ENCODE data around the gene SLC30A3. TPM values are rescaled to one million over a fixed set of nuclear protein-coding genes. Genes with fewer than 3 reads are reported as not detected.
"Not testable (repeated sequence)": the region's sequence is repeated elsewhere in the genome, so short reads cannot be mapped to it uniquely, and the experiment has no call there.

The SLC30A3 gene
- total and polyA plus RNA-seq, 2 of the 4 experiments (the other 2 are of a cell fraction), result 0.15 TPM; not detected in 1

- Histone ChIP-seq H3K14ac (replicated peaks; ENCODE audit: low read depth, low read length) (no peak overlapping the region), H3K4me2 (ENCODE audit: low read depth, low read length) (no peak overlapping the region), H3K4me3 (ENCODE audit: insufficient read depth, low read depth, low read length) (no peak overlapping the region), H4K5ac (ENCODE audit: low read depth, low read length) (no peak overlapping the region), H3K9me1 (ENCODE audit: insufficient read depth, low read length) (no peaks in the 10 kb centered on the region), H3K56ac (ENCODE audit: extremely low read depth, insufficient read depth, low read length) (no peak overlapping the region), H3K27ac (ENCODE audit: insufficient read depth, low read length) (no peak overlapping the region), H3K18ac (ENCODE audit: low read depth, low read length) (no peak overlapping the region), H4K20me1 (ENCODE audit: insufficient read depth, low read length) (no peaks in the 10 kb centered on the region), H2BK15ac (ENCODE audit: low read depth, low read length) (no peak overlapping the region), H4K8ac (ENCODE audit: low read depth in 2 of 2, low read length in 2 of 2) (no peak overlapping the region), H3K27me3 (ENCODE audit: control insufficient read depth, insufficient read depth, low read length) (peaks cover 56% of the 10 kb centered on the region), H2AFZ (replicated peaks; ENCODE audit: low read length, poor library complexity) (no peak overlapping the region), H2BK5ac (ENCODE audit: low read depth, low read length, poor library complexity, severe bottlenecking) (no peak overlapping the region), H3K79me1 (ENCODE audit: low read depth in 1 of 2, low read length in 2 of 2) (no peaks in the 10 kb centered on the region), H3K9ac (ENCODE audit: low read depth, low read length) (no peak overlapping the region), H3K23ac (ENCODE audit: low read depth, low read length) (no peak overlapping the region), H3K4me1 (ENCODE audit: control insufficient read depth, insufficient read depth, low read length) (no peaks in the 10 kb centered on the region), H2AK5ac (ENCODE audit: low read depth, low read length) (no peak overlapping the region), H3K36me3 (ENCODE audit: control insufficient read depth, insufficient read depth, low read length) (no peaks in the 10 kb centered on the region), H2AK9ac (replicated peaks; ENCODE audit: low read depth, low read length, poor library complexity) (no peak overlapping the region), H4K91ac (ENCODE audit: insufficient read depth, low read depth, low read length) (no peak overlapping the region), H2BK20ac (ENCODE audit: low read depth, low read length) (no peak overlapping the region), H3K9me3 (ENCODE audit: control insufficient read depth, insufficient read depth, low read length) (no peaks in the 10 kb centered on the region), H2BK120ac (ENCODE audit: low read depth, low read length) (no peak overlapping the region), H3K4ac (ENCODE audit: low read depth, low read length) (no peak overlapping the region)
- BruUV-seq (replicated peaks), result no TSS peak
- DNase-seq, result no peak
- WGBS, 2 experiments (ENCODE audit: extremely low coverage in 2 of 2, insufficient read length in 1 of 2), result no CpG with 5 or more reads among the region's 3 CpGs
- CTCF ChIA-PET, result interaction anchor here (0.6 to 2.0 kb wide), 2 partner anchors 10 to 1035 kb away, joined by 5 to 8 read pairs; no protein-coding TSS in a partner anchor
- dilution Hi-C loops (cut with HindIII; ENCODE audit: low sequenced_read_pairs, unreplicated experiment) (no loop called here), intact Hi-C loops (cut with micrococcal nuclease) (no loop called here), in situ Hi-C loops (cut with MboI; ENCODE audit: low sequenced_read_pairs) (no loop called here)
- no peak for ATAC-seq (ENCODE audit: low read depth)
- POLR2A ChIA-PET (ENCODE audit: unreplicated experiment), result no interaction called here
- TF ChIP-seq SMC3 (IDR thresholded peaks at IDR 0.05; ENCODE audit: low read depth, low read length) (no peak), MAFK (IDR thresholded peaks at IDR 0.05; ENCODE audit: low read depth, low read length) (no peak), FOS (IDR thresholded peaks at IDR 0.05; ENCODE audit: low read depth, low read length) (no peak), RCOR1 (IDR thresholded peaks at IDR 0.05; ENCODE audit: insufficient replicate concordance, low read length) (no peak), RAD21 (IDR thresholded peaks at IDR 0.05; ENCODE audit: low read length) (no peak), MAZ (IDR thresholded peaks at IDR 0.05; ENCODE audit: borderline replicate concordance, low read depth, low read length) (no peak)
- TF ChIP-seq, protein P1, sequence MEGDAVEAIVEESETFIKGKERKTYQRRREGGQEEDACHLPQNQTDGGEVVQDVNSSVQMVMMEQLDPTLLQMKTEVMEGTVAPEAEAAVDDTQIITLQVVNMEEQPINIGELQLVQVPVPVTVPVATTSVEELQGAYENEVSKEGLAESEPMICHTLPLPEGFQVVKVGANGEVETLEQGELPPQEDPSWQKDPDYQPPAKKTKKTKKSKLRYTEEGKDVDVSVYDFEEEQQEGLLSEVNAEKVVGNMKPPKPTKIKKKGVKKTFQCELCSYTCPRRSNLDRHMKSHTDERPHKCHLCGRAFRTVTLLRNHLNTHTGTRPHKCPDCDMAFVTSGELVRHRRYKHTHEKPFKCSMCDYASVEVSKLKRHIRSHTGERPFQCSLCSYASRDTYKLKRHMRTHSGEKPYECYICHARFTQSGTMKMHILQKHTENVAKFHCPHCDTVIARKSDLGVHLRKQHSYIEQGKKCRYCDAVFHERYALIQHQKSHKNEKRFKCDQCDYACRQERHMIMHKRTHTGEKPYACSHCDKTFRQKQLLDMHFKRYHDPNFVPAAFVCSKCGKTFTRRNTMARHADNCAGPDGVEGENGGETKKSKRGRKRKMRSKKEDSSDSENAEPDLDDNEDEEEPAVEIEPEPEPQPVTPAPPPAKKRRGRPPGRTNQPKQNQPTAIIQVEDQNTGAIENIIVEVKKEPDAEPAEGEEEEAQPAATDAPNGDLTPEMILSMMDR (conservative IDR thresholded peaks at IDR 0.05; ENCODE audit: low read depth, low read length), result no peak
These were observed 7.3 kb upstream of the SLC30A3 start for GRCh38 chr2:27270131-27270530.

- H4K8ac ChIP-seq (ENCODE audit: low read depth in 2 of 2, low read length in 2 of 2); H2BK15ac ChIP-seq (ENCODE audit: low read depth, low read length); POLR2A ChIA-PET (ENCODE audit: unreplicated experiment); DNase-seq; H2AK9ac ChIP-seq (replicated peaks; ENCODE audit: low read depth, low read length, poor library complexity); H2BK120ac ChIP-seq (ENCODE audit: low read depth, low read length); in situ Hi-C loops (cut with MboI; ENCODE audit: low sequenced_read_pairs); H4K5ac ChIP-seq (ENCODE audit: low read depth, low read length); dilution Hi-C loops (cut with HindIII; ENCODE audit: low sequenced_read_pairs, unreplicated experiment); H3K27ac ChIP-seq (ENCODE audit: insufficient read depth, low read length); H3K4me3 ChIP-seq (ENCODE audit: insufficient read depth, low read depth, low read length); H2AFZ ChIP-seq (replicated peaks; ENCODE audit: low read length, poor library complexity); H3K9me3 ChIP-seq (ENCODE audit: control insufficient read depth, insufficient read depth, low read length); H2BK20ac ChIP-seq (ENCODE audit: low read depth, low read length); intact Hi-C loops (cut with micrococcal nuclease); H3K4ac ChIP-seq (ENCODE audit: low read depth, low read length); H4K20me1 ChIP-seq (ENCODE audit: insufficient read depth, low read length); H3K9me1 ChIP-seq (ENCODE audit: insufficient read depth, low read length); H3K79me1 ChIP-seq (ENCODE audit: low read depth in 1 of 2, low read length in 2 of 2); H2AK5ac ChIP-seq (ENCODE audit: low read depth, low read length); H3K9ac ChIP-seq (ENCODE audit: low read depth, low read length); H3K4me1 ChIP-seq (ENCODE audit: control insufficient read depth, insufficient read depth, low read length); H3K23ac ChIP-seq (ENCODE audit: low read depth, low read length); H3K36me3 ChIP-seq (ENCODE audit: control insufficient read depth, insufficient read depth, low read length); H3K18ac ChIP-seq (ENCODE audit: low read depth, low read length); H2BK5ac ChIP-seq (ENCODE audit: low read depth, low read length, poor library complexity, severe bottlenecking); H3K14ac ChIP-seq (replicated peaks; ENCODE audit: low read depth, low read length); H3K4me2 ChIP-seq (ENCODE audit: low read depth, low read length); BruUV-seq (replicated peaks); H3K56ac ChIP-seq (ENCODE audit: extremely low read depth, insufficient read depth, low read length); ATAC-seq (ENCODE audit: low read depth); H4K91ac ChIP-seq (ENCODE audit: insufficient read depth, low read depth, low read length): not testable (repeated sequence)
- CTCF ChIA-PET, result interaction anchor here (2.2 kb wide), 1 partner anchor 11 kb away, joined by 9 read pairs; no protein-coding TSS in a partner anchor
- peaks cover 66% of the 10 kb centered on the region for H3K27me3 ChIP-seq (ENCODE audit: control insufficient read depth, insufficient read depth, low read length)
- 67% methylated on average over 1 of the region's 13 CpGs; no CpG with 5 or more reads in 1 of the 2 experiments for WGBS, 2 experiments (ENCODE audit: extremely low coverage in 2 of 2, insufficient read length in 1 of 2)
These were observed 5.4 kb upstream of the SLC30A3 start for GRCh38 chr2:27268296-27268695.

Measured in IMR-90 (cell line).